CD4-positive, alpha-beta T cell treated with Interleukin-21 for 1 hour (primary cell): ENCODE data around the gene RAD51D.
"Not testable (repeated sequence)": the region's sequence is repeated elsewhere in the genome, so short reads cannot be mapped to it uniquely, and the experiment has no call there.

Experiments
- DNase-seq: peaks from one replicate; pipeline ENCODE4 v3.0.0-alpha.2; 2020

Gene RAD51D

DNA sequence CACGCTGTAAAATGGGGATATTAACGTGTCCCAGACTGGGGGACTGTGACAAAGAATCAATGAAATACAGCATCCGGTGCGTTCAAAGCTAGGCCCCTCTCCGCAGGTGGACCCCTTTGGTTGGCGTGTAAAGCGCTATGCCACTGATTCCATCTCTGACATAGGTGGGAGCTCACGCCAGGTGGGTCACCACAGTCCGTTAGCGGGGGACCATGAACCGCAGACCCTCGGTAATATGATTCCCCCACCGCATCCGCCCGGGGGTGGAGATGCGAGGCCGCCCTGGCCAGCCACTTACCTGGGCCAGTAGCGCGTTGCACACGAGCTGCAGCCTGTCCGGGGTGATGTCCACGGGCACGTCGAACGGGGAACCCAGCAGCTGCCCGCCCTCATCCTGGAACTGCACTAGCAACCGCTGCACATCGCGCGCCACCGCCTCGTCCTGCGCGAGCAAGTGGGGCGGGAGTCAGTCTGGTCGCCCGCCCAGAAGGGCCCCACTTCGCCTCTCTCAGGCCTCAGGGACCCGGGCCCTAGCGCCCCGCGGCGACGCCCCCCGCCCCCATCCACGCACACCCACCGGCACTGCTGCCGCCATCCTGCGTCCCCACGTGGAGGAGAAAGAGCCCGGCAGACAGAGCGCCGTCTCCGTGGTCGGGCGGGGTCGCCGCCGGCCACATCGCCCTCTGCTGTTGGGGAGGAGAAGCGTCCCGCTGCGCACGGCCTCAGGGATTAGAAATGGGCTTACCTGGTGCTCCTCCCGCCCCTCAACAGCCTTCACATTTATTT, 22.2 kb upstream of the RAD51D start, which contains the start of gene NLE1:
Gene NLE1, minus strand, starts transcription at position 623 of the 786 bp plus-strand sequence. Its CDS starts 28 bp downstream, at position 595.
- peak; percentile 90 for DNase-seq

DNA sequence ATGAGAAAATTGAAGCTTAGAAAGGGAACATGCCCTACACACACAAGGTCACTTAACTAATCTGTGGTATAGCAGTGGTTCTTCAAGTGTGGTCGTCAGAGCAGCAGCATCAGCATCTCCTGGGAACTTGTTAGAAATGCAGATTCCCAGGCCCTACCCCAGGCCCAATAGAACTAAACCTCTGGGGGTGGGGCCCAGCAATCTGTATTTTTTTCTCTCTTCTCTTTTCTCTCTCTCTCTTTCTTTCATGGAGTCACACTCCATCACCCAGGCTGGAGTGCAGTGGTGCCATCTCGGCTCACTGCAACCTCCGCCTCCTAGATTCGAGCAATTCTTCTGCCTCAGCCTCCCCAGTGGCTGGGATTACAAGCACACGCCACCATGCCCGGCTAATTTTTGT, 18.6 kb upstream of the RAD51D start:
- DNase-seq: no peak

DNA sequence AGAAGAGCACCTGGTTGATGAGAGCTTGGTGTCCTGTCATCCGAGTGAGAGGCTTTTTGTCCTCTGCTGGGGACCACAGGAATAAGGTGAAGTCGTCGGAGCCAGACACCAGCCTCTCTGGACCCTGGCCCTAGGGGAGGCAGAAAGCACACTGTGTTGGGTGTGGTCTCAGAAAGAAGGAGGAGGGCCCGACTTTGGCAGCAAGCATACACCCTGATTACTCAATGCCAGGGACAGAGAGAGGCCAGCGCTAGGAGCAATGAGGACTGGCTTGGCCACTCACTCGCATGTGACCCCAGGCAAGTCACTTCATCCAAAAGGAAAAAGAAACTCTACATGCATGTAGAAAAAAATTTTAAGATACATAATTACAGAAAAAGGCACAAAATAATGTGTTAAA, 15.7 kb upstream of the RAD51D start:
- DNase-seq: no peak

DNA sequence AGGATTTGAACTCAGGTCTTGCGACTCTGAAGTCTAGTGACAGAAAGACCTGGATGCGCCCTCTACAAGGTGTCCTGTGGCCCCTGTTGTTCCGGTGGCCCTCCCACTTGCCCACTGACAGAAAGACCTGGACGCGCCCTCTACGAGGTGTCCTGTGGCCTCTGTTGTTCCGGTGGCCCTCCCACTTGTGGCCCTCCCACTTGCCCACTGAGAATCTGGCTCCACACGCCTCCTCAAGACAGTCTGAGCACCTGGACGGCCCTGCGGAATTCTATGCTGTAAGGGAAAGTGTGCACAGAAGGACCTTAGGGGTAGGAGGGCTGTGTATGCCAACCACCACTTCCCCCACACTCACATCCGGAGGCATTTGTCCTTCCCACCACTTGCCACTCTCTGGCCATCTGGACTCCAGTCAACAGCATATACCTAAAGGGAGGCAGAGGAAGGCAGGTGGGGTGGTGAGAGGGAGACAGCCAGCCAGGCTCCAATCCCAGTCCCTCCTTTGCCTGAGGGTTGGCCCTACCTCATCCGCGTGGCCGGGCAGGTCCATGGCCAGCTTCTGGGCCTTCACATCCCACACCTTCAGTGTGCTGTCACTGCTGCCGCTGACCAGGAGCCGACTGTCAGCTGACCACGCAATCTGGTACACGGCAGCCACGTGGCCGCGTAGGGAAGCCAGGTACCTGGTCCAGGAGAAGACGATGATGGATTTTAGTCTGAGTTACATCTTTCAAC, 13.3 kb upstream of the RAD51D start:
- no peak for DNase-seq

DNA sequence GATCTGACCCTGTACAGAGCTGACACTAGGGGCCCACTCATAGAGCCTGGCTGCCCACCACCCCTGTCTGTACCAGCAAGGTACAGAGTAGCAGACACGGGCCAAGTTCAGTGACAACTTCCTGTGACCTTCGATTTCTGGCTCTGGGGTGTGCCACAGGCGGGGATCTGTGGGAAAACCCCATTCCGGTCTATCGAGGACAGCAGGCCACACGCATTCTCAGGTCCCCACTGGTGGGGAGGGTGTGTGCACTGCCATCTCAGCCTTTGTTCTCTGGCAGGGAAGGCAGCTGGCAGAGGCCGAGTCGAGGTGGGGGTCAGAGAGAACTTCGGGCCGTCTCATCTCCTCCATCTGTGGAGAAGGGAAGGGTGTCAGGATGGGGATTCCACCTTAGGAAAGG, 12.4 kb upstream of the RAD51D start:
- no peak for DNase-seq

DNA sequence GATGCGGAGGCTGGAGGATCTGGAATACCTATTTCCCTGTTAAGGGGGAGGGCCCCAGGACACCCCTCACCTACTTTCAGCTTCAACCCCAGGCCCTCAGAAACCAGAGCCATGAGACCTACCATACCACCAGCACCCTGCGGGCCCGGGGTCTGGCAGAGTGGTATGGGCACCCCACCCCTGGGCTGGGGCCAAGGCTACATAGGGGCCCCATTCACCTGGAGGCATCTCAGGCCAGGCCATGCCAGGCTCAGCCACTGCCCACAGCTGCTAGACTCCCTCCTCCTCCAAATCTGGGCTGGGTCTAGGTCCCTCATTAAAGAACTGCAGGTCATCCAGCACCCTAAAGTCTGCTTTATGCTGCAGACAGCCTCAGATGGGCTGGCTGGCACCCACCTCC, 10.7 kb upstream of the RAD51D start:
- DNase-seq: no peak

DNA sequence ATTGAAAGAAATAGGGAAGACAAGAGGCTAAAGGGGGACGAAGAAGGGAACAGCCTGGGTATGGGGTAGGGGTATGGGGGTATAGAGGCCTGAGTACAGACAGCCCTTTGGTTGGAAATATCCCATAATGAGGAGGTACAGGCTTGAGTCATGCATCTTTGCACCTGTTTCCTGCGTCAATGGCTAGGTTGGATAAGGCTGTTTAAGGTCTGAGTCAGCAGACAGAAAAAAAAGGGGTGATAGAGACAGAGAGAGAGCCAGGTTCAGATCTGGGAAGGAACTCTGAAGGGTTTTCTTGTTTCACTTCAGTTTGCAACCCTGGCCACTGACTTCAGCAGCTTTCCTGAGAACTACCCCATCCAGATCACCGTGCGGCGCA, 10.3 kb upstream of the RAD51D start:
- no peak for DNase-seq

DNA sequence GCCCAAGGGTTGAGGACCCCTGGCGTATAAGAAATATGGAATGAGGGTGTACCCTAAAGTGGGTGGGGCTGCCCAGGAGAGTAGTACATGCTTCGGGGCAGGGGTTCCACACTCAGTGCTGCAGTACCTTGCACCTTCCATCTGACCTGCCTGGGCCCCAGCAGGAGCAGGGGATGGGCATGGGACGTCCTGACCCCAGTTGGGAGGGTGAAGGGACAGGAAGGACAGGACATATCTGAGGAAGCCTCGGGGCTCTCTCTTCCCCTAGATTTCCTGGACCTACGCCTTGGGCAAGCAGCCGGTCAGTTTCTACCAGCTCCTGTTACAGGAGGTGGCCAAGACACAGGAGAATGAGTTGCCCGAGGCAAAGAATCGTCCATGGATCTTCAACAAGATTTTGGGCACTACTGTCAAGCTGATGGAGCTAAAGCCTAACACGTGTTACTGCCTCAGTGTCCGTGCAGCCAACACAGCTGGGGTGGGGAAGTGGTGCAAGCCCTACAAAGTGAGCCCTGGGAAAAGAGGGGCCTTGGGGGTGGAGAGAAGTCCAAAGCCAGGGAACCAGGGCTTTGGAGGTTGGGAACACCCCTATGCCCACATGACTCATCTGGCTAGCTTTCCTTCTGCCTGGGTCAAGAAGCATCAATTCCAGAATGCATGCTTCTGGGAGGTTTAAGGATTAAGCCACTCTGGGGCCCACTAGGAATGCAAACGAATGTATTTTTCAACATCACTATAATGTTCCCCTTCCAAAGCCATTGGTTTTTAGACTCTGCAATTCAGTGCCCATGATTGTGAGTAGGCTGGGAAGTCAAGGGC, 9.7 kb upstream of the RAD51D start:
- no peak for DNase-seq

DNA sequence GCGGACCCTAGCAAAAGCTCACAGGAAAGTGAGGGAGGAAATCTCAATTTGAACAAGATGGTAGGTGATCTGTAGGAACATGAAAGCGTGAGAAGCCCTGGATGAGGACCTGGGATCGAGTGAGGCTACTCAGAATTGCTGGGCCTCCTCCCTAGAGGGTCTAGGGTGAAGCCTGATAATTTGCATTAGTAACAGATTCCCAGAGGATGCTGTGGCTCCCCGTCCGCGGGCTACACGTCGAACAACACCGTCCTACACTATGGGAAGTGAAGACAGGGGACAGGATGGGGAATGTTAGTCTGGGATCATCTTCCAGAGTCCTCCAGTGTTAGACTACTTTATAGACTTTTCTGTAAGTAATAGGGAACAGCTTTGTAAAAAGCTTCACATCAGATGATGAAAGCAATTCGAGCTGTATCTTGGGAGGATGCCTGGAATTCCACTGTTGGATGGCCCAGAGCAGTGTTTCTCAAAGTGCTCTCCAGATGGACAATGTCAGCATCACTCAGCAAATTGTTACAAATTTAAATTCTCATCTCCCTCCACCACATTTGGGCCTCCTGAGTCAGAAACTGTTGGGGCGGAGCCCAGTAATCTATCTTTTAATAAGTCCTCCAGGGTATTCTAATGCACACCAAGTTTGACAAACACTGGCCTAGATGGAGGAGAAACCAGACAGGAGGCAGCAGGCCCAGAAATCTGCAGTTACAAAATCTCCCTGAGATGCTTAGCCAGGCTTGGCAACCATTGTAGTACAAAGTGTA, 8.3 kb upstream of the RAD51D start:
- no peak for DNase-seq

DNA sequence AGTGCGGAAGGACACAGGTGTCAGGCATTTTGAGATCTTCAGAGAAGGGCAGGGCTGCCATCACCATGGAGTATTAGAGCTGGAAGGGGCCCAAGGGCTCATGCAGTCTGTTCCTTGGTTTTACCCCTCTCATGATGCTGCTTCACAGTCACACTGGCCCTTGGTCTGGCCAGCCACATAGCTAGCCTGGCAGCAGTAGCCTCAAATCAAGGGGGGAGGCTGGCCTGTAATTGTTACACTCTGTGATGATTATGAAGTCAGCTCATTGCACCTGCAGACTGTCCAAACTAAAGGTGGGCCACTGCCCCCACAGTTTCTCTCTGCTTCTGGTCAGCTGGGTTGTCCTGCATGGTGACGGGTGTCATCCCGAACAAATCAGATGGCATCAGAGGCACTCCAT, 1.7 kb upstream of the RAD51D start, which contains the start of gene FNDC8:
Gene FNDC8, plus strand, starts transcription at position 301 of the 400 bp plus-strand sequence. Its CDS starts 79 bp downstream, at position 380.
- DNase-seq: no peak

DNA sequence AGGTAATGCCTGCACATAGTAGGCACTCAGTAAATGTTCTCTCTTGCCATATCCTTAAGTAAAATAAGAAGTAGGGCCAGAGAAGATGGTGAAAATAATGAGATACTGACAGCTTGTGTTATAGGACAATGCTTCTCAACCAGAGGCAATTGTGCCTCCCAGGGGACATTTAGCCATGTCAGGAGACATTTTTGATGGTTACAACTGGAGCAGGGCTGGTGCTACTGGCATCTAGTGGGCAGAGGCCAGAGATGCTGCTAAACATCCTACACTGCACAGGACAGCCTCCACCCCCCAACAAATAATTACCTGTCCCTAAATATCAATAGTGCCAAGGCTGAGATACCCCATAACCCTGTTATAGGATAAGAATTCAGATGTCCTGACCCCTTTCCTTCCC, 1.7 kb downstream of the RAD51D start:
- peak; percentile 50 for DNase-seq

DNA sequence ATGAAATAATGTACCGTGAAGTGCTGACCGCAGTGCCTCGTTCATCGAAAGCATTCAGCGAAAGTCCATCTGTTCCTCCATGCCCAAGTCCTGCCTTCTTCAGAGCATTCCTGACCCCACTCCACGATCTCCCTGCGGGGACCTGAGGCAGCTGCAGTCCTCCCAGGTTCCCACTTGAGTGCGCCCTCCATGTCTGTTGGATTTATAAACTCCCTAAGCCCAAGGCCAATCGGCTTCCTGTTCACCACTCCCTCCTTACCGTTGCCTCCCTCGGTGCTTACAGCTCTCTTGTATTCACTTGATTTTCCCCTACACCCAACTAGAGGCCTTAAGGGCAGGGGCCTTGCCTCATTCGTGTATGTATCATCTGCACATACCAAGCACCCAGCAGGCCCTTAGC, 2.8 kb downstream of the RAD51D start:
- DNase-seq: no peak

DNA sequence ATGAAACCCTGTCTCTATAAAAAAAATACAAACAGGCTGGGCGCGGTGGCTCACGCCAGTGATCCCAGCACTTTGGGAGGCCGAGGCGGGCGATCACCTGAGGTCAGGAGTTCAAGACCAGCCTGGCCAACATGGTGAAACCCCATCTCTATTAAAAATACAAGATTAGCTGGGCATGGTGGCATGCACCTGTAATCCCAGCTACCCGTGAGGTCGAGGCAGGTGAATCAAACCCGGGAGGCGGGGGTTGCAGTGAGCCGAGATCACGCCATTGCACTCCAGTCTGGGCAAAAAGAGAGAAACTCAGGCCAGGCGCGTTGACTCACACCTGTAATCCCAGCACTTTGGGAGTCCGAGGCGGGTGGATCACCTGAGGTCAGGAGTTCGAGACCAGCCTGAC, 8.9 kb downstream of the RAD51D start:
- DNase-seq: not testable (repeated sequence)

DNA sequence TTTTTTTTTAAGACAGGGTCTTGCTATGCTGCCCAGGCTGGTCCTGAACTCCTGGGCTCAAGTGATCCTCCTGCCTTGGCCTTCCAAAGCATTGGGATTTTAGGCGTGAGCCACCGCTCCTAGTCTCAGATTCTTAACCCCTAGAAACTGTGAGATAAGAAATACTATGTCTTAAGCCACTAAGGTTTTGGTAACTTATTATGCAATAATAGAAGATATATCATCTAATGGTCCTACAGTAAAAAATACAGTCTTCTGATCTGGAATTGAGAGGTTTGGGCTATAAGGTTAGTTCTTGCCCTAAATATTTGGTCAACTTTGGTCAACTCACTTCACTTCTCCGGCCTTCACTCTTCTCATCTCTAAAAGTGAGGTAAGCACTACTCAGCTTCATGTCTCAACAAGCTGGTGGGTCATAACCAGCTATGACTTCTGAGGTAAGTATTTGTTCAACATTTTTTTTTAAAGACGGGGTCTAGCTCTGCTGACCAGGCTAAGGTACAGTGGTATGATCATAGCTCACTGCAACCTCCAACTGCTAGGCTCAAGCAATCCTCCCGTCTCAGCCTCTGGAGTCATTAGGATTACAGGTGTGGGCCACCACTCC, 14.7 kb downstream of the RAD51D start:
- no peak for DNase-seq

DNA sequence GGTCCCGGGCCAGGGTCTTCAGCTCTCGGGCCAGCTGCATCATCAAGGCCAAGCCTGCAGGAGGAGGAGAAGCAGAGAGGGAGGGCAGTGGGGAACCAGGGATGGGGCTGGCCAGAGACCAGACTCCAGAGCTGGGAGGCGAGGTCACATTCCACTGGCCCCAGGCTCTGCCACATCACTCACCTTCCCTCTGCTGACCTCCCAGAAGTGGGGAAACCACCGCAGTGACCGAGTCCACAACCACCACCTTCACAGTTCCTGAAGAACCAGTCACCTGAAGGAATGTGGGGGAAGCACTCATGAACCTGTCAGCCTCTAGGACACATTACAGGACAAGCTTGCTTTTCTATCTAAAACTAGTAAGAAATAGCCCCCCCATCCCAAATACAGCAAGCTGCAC, 16.4 kb downstream of the RAD51D start:
- no peak for DNase-seq

DNA sequence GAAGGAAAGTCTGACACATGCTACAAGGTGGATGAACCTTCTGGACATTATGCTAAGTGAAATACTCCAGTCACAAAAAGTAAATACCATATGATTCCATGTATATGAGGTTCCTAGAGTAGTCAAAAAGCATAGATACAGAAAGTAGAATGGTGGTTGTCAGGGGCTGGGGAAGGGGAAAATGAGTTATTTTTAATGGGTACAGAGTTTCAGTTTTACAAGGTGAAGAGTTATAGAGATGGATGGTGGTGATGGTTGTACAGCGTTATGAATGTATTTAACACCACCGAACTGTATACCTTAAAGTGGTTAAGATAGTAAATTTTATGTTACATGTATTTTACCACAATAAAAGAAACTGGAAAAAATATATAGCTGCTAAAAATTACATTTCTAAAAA, 17.9 kb downstream of the RAD51D start:
- DNase-seq: no peak

DNA sequence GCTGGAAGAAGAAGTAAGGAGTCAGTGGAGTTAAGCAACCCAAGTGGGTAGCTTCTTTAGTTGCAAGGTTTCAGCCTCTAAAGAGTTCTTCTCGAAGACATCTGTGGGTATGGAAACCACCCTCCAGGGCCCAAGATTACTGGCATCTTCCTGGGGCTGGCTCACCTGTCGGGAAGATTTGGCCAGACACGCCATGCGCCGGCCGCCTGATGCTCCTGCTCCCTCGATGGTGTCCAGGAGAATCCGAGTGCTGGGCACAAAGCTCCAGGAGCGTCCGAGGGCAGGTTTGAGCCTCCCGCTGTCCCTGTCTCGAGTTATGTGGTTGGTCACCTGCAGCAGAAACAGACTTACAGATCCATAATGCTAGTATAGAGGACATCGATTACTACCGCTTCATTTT, 18.6 kb downstream of the RAD51D start:
- no peak for DNase-seq

DNA sequence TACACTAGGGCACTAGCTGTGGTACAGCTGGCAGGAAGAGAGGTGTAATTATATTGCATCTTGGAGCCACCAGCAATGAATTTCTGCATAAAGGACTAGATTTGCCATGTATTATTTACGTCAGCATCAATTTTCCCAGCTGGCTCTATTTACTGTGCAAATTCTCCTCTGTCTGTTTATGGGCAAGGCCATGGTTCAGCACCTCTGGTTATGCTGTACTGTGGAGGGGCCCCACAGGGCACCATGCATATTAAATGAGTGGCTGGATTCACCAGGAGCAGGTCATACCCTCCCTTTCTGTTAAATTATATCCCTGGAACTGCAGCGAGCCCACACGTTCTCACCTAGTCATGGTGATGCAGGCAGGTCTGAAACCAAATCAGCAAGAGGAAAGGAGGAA, 19.8 kb downstream of the RAD51D start:
- no peak for DNase-seq

DNA sequence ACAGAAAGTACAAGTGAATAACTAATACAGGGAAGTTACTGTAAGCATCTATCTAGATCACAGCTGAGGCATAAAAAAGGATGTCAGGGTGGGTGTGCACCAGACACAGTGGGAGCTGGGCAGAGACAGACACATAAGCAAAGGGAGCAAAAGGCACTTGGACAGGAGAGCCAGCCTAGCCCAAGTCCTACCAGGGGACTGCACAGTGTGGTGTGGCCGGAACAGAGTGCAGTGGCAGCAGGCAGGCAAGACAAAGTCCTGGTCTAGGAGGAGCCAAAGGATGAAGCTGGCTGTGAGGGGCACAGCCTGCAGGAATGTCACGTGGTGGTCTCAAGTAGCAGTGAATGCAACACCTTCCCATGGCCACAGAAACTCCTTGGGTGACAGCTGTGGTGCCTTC, 21.9 kb downstream of the RAD51D start:
- DNase-seq: no peak

DNA sequence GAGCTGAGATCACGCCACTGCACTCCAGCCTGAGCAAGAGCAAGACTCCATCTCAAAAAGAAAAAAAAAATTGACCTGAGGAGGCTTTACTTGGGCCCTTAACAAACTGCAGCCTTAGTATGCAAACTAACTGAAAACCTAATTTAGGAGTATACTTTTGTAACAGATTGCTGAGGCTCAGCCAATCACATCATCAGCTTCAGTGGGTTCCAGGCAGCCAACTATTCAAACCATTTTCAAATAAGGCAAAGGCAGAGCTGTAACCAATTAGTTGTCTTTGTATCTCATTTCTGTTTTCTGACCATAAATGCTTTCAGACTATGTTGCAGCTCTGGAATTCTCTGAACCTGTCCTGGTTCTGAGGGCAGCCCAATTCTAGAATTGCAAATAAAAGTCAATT, 23.9 kb downstream of the RAD51D start:
- no peak for DNase-seq

DNA sequence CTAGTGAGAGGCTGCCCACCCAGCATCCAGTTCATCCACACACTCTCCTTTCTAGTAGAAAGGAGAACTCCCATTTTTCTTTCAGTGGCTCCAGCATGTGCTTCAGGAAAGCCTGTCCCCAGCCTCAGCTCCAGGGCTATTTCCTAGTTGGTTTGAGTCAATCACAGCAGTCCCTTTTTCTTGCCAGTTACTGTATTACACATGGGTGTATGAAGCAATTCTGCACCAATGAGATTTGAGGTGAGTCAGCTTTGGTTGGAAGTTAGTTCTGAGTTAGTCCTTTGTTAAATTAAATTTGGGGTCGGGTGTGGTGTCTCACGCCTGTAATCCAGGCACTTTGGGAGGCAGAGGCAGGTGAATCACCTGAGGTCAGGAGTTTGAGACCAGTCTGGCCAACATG, 24.8 kb downstream of the RAD51D start:
- no peak for DNase-seq

DNA sequence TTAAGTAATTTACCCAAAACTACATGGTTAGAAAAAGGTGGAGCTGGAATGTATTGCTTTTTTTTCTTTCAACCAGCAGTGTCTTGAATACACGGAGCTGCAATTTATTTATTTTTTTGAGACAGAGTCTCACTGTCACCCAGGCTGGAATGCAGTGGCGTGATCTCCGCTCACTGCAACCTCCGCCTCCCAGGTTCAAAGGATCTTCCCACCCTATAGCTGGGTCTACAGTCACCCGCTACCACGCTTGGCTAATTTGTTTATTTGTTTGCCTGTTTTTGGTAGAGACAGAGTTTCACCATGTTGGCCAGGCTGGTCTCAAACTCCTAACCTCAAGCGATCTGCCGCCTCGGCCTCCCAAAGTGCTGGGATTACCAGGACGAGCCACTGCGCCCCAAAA, 29.0 kb downstream of the RAD51D start:
- not testable (repeated sequence) for DNase-seq
